Fibroblast of villous mesenchyme (primary cell): ENCODE data around the gene DRC1. TPM values are rescaled to one million over a fixed set of nuclear protein-coding genes. Genes with fewer than 3 reads are reported as not detected.

Source experiments
- DNase-seq: peaks from one replicate; pipeline ENCODE4 v3.0.0-alpha.2; 2010; ENCODE audit warnings: low read depth
- H3K4me3 ChIP-seq: 2 replicates; pipeline ENCODE4 v1.5.1; 2011; ENCODE audit warnings: low read depth, mild to moderate bottlenecking, low read length
- total RNA-seq: library from RNA; depleted of rRNA; stranded (reverse); fragments of >200 nt; gene quantifications from 2 replicates; pipeline ENCODE4 v1.2.3, GENCODE V29; 2012
- TF ChIP-seq, protein P1 (sequence below): IDR thresholded peaks from 2 replicates; pipeline ENCODE4 v1.5.1; 2012; ENCODE audit warnings: low read depth, mild to moderate bottlenecking, low read length; ENCODE audit not compliant: insufficient read depth

DRC1 gene
- total RNA-seq, 1 donor: not detected

DNA sequence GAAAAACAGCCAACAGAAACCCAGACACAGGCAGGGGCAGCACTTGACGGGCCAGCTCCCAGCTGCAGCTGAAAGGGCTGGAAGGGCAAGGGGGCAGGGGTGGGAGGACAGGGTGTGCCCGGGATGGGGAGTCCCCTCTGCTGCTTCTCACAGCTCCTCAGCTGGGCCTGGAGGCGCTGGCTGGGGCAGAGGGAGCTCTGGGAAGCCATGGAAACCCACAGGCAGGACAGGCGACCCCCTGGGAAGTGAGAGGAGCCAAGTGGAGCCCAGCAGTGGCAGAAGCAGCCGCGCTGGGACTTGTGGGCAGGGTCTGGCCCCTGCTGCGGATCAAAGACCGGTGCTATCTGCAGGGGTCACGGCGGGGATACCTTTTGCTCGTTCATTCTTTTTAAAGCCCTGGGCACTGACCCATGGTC, 55.5 kb downstream of the DRC1 start:
- TF ChIP-seq, protein P1, sequence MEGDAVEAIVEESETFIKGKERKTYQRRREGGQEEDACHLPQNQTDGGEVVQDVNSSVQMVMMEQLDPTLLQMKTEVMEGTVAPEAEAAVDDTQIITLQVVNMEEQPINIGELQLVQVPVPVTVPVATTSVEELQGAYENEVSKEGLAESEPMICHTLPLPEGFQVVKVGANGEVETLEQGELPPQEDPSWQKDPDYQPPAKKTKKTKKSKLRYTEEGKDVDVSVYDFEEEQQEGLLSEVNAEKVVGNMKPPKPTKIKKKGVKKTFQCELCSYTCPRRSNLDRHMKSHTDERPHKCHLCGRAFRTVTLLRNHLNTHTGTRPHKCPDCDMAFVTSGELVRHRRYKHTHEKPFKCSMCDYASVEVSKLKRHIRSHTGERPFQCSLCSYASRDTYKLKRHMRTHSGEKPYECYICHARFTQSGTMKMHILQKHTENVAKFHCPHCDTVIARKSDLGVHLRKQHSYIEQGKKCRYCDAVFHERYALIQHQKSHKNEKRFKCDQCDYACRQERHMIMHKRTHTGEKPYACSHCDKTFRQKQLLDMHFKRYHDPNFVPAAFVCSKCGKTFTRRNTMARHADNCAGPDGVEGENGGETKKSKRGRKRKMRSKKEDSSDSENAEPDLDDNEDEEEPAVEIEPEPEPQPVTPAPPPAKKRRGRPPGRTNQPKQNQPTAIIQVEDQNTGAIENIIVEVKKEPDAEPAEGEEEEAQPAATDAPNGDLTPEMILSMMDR: no peak
- no peak overlapping the region for H3K4me3 ChIP-seq
- DNase-seq: no peak

DNA sequence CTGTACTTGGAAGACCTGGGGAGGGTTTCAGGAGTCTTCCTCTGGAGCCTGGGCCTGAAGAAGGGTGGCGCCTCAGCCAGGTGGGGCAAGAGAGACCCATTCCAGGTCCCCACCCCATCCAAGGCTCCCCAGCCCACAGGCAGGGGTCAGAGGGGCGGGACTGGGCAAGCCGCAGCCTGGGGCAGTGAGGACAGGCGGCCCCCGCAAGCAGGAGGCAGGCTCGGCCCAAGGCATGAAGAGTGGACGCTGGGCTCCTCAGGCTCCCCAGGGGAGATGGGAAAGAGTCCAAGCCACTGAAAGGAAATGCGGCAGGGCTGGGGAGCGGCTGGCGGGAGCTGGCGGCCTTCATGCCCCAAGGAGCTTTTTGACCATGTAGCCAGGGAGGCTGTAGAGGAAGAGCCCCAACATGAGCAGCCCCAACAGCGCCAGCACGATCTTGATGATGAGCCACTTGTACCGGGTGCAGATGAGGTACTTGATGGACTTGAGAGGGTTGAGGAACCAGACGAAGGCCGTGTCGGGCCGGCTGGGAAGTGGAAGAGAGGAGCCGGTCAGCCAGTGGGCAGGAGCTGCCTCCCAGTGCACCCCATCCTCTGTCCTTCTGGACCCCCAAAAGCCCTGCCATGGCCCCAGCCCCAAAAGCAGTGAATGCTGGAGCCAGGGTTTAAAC, 56.1 kb downstream of the DRC1 start:
- TF ChIP-seq, protein P1: no peak
- DNase-seq: no peak
- no peak overlapping the region for H3K4me3 ChIP-seq

DNA sequence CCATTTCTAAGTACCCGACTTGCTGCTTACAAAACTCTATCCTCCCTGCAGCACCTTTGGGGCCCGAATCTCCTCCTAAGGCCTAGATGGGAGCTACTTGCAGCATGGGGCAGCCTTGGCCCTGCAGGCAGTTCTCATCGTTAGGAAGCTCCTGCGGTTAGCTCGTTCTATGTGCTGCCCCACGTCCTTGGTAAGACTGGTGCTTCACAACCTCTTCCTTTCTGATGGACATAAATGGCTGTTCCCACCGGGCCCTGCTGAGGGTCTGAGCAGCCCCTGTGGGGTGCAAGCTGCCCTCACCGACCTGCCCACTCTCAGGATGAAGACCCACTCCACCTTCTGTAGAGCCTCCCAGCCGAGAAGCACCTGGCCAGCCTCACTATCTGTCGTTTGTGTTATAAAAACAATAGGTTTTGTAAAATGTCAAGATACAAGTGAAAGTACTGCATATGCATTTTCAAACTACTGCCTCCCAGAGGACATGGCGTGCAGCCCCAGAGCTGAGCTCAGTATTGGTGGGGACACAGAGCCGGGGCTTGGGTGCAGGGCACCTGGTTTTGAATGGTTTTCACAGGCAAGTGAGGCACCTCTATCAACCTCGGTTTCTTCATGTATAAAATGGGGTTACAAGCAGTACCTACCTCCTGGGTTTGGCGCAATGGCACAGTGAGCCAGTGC, 56.8 kb downstream of the DRC1 start:
- H3K4me3 ChIP-seq: no peak overlapping the region
- no peak for DNase-seq
- TF ChIP-seq, protein P1: no peak

DNA sequence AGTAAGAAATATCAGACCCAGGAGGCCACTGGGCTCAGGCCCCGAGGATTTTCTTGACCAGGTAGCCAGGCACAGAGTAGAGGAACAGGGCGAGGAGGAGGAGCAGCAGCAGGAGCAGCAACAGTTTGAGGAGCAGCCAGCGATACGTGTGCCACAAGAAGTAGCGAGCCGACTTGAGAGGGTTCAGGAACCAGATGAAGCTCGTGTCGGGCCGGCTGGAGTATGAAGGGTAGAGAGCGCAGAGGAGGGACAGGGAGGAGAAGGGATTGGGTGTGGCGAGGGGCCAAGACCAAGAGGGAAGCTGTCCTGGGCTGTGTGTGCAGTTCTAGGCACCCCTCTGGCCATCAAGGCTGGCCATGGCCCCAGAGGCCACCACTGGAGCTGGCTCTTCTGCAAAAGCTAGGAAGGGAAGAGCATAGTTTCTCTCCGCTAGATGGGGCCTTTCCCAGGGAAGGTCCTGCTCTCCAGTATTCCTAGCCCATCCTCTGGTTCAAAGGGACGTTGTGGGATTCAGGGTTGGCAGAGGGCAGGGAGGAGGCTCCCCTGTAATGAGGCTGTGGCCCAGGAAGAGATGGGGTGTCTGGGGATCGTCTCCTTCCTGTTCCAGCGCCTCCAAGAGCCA, 58.4 kb downstream of the DRC1 start:
- no peak overlapping the region for H3K4me3 ChIP-seq
- TF ChIP-seq, protein P1: no peak
- no peak for DNase-seq

DNA sequence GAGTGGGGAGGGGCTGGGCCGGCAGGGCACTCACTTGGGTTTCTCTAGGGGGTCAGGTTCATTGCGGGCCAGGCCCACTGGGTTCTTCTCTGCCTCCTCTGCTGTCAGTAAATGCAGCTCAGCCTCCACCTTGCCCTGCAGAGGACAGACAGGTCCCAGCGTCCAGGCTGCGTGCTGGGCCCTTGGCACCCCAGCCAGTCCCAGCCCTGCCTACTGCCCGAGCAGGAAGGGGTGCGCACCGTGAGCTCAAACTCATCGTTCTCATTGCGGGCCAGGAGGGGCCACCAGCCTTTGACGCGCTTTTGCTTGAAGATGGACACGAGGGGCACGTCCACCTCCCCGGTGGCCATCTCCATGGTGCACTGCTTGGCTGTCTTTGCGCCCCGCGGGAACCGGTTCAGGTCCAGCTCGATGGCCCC, 58.9 kb downstream of the DRC1 start:
- no peak for DNase-seq
- no peak overlapping the region for H3K4me3 ChIP-seq
- TF ChIP-seq, protein P1: no peak

DNA sequence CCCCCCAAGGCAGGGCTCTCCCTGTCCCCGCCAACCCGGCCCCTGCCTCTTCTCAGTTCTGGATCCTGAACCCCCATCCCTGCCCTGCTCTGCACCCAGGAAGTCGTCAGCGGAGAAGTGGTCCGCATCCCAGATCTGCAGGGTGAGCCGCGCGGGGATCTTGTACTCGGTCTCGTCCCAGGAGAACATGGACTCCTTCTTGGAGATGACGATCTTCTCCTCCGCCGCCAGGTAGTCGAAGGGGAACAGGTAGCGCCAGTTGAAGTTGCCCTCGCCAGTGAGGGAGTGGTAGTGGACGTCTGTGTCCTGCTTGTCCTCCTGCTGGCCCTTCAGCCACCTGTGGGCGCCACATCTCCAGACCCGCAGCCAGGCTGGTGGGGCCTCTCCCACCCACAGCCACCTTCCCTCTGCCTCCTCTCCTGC, 59.9 kb downstream of the DRC1 start:
- DNase-seq: no peak
- TF ChIP-seq, protein P1: no peak

More for the DNA sequence above, 59.9 kb downstream of the DRC1 start:
- H3K4me3 ChIP-seq: no peak overlapping the region
